ENCODE data around the gene CACNA2D4.

Gene CACNA2D4

GRCh38 chr12:1750300-1750699 lies 168.2 kb downstream of the CACNA2D4 start:
- no peak overlapping the region for H3K4me3 ChIP-seq (ENCODE audit: low read depth, low read length)
- no peak for TF ChIP-seq CTCF (IDR thresholded peaks at IDR 0.05; ENCODE audit: control insufficient read depth, extremely low read depth, insufficient read depth)
- DNase-seq (ENCODE audit: low read depth), result no peak

- H3K4me3 ChIP-seq (ENCODE audit: low read depth, low read length), result no peak overlapping the region
- no peak for TF ChIP-seq CTCF (IDR thresholded peaks at IDR 0.05; ENCODE audit: control insufficient read depth, extremely low read depth, insufficient read depth)
- DNase-seq (ENCODE audit: low read depth), result no peak
Measured at GRCh38 chr12:1749019-1749418, 169.4 kb downstream of the CACNA2D4 start.

- H3K4me3 ChIP-seq (ENCODE audit: low read depth, low read length), result no peak overlapping the region
- no peak for TF ChIP-seq CTCF (IDR thresholded peaks at IDR 0.05; ENCODE audit: control insufficient read depth, extremely low read depth, insufficient read depth)
- DNase-seq (ENCODE audit: low read depth), result no peak
Measured at GRCh38 chr12:1747609-1748008, 170.8 kb downstream of the CACNA2D4 start.

GRCh38 chr12:1744932-1745331 lies 173.5 kb downstream of the CACNA2D4 start:
- H3K4me3 ChIP-seq (ENCODE audit: low read depth, low read length), result no peak overlapping the region
- TF ChIP-seq CTCF (IDR thresholded peaks at IDR 0.05; ENCODE audit: control insufficient read depth, extremely low read depth, insufficient read depth), result no peak
- no peak for DNase-seq (ENCODE audit: low read depth)

Data from LNCaP clone FGC (cell line).